ENCODE measurements around the gene USP20.

Gene USP20

GRCh38 chr9:129823935-129824601 lies 11.2 kb upstream of the USP20 start, which contains the start of gene TOR1A:
TOR1A (minus strand) TSS chr9:129824136; CDS start chr9:129824085, 51 bp downstream.
- peak; percentile 90 for DNase-seq (ENCODE audit: low spot score)

- no peak for DNase-seq (ENCODE audit: low spot score)
Measured at GRCh38 chr9:129826344-129826743, 8.9 kb upstream of the USP20 start.

DNA sequence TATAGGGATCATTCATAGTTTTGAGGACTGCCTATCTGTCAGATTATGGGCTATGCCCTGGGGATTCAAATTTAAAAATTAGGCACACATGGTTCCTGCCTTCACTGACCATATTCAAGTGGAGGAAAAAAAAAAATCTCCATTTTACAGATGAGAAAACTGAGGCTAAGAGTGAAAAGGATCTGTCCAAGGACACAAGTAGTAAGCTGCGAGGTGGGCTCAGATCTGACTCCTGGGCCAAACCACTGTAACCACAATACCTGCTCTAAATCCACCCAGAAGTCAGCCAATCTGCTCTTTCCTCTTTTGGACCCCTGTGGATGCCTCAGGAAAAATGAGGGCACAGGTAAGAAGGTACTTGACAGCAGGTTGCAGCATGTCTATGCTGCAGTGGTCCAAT lies 8.5 kb upstream of the USP20 start:
- no peak for DNase-seq (ENCODE audit: low spot score)

DNA sequence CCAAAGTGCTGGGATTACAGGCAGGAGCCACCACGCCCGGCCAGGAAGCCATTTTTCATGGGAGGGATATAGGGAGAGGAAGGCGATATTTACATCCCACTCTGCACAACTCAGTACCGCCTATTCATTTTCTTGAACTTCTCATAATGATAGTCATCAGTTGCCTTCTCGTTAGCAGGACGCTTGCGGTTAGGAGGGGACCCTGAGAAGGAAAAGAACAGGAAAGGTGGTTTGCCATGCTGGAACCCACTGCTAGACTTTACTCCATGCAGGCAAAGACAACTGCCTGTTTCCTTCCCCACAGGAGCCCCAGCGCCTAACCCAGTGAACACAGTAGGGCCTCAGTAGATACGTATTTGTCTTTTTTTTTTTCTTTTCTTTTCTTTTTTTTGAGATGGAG lies 7.2 kb upstream of the USP20 start:
- DNase-seq (ENCODE audit: low spot score) = no peak

DNA sequence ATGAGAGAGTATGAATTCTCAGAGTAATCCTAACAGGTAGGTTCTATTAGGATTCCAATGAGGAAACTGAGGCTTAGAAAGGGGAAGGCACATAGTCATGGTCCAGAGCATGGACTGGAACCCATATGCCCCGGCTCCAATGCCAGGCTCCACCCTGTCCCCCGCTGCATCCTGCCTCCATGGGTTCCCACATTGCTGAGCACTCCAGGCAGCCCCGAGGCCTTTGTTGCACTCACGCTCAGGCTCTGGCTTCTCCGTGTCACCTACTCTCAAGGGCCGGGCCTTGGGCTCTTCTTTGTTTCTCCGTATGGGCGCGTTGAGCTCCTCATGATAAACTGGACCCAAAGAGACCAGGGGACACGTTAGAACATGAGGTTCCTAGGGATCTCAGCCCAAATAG lies 6.3 kb upstream of the USP20 start:
- no peak for DNase-seq (ENCODE audit: low spot score)

- no peak for DNase-seq (ENCODE audit: low spot score)
Measured at GRCh38 chr9:129832982-129833381, 2.3 kb upstream of the USP20 start.

GRCh38 chr9:129834489-129835127 lies 650 bp upstream of the USP20 start:
- DNase-seq (ENCODE audit: low spot score) = peak; percentile 36

GRCh38 chr9:129835860-129836223 lies 584 bp downstream of the USP20 start:
- no peak for DNase-seq (ENCODE audit: low spot score)

GRCh38 chr9:129836311-129837007 lies 1.2 kb downstream of the USP20 start:
- peak; percentile 50 for DNase-seq (ENCODE audit: low spot score)

DNA sequence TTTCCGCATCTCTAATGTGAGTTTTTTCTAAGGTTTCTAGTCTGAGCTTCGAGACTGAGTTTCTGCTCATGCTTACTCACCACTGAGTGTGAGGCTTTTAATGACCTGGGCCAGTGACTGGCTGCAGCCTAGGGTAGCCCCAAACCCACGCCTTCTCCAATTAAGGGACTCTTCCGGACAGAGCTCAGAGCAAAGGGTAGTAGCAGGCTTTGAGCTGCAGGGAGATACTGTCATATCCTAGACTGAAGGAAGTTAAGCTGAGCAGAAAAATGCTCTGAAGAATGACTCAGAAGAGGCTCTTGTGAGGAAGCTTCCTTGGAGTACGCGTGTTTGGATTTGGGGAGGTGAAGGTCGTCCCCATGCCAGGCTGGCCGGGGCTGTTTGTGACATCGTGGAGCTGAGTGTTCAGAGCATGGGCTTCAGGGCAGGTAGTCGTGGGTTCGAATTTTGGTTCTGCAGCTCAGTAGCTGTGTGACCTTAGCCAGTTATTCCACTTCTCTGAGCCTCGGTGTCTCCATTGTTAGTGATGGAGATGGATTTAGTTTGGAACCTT lies 3.5 kb downstream of the USP20 start:
- DNase-seq (ENCODE audit: low spot score) = peak; percentile 14

- no peak for DNase-seq (ENCODE audit: low spot score)
Measured at GRCh38 chr9:129839324-129840023, 4.2 kb downstream of the USP20 start.

DNA sequence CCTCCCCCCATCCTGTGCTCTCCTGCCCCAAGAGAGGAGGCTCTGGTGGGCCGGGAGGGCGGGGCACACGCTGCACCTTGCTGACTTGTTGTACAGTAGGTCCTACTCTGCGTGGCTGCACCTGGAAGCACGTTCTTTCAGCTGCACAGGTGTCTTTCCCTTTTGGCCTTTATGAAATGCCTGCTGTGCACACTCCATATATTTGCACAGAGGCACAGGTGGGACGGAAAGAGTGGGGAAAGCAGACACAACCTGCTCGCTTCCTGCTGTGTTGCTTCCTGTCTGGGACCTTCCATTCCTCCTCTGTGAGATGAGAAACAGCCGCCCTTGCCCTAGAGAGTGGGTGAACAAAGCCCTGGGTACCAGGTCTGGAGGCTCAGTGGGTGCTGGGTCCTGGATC lies 4.8 kb downstream of the USP20 start:
- no peak for DNase-seq (ENCODE audit: low spot score)

GRCh38 chr9:129841071-129841470 lies 5.8 kb downstream of the USP20 start:
- DNase-seq (ENCODE audit: low spot score) = no peak

- DNase-seq (ENCODE audit: low spot score) = no peak
Measured at GRCh38 chr9:129845373-129845772, 10.1 kb downstream of the USP20 start.

- no peak for DNase-seq (ENCODE audit: low spot score)
Measured at GRCh38 chr9:129848712-129849441, 13.6 kb downstream of the USP20 start.

- DNase-seq (ENCODE audit: low spot score) = no peak
Measured at GRCh38 chr9:129849901-129850300, 14.6 kb downstream of the USP20 start.

DNA sequence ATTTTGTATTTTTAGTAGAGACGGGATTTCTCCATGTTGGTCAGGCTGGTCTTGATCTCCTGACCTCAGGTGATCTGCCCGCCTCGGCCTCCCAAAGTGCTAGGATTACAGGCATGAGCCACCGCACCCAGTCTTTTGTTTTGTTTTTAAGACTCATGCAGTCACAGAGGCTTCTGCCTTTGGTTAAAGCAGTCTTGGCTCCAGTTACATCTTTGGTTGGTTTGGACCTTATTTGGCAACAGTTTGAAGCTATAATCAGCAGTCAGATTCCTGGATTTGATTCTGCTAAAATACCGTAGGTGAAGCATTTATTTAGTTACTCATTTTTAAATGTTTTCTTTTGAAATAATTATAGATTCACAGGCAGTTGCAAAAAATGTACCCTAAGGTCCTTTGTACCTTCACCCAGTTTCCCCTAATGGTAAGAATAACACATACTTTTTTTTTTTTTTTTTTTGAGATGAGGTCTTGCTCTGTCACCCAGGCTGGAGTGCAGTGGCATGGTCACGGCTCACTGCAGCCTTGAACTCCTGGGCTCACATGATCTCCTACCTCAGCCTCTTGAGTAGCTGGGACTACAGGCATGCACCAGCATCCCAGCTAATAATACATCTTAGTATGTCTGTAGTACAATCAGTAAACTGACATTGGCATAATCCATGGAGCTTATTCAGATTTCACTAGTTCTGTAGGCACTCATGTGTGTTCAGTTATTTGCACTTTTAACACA lies 15.7 kb downstream of the USP20 start:
- DNase-seq (ENCODE audit: low spot score) = no peak

DNA sequence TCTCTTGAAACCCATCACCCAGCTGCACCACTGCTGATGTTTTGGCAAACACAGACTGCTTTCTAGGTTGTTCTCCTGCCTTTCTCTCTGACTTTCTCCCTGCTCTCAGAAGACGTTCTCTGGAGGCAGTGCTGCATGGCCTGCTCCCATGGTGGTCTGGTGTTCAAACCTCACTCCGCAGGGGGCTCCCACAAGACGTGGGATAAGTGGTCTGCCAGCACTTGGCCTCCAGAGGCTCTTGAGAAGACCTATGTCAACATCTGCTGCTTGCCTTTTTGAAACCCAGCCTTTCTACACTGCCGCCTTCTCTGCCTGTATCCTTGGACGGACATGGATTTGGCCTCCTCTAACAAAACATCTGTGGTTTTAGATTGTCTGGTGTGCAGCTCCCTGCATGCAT lies 16.6 kb downstream of the USP20 start:
- no peak for DNase-seq (ENCODE audit: low spot score)

- no peak for DNase-seq (ENCODE audit: low spot score)
Measured at GRCh38 chr9:129852579-129852978, 17.3 kb downstream of the USP20 start.

- DNase-seq (ENCODE audit: low spot score) = no peak
Measured at GRCh38 chr9:129853614-129854013, 18.4 kb downstream of the USP20 start.

- no peak for DNase-seq (ENCODE audit: low spot score)
Measured at GRCh38 chr9:129854588-129855110, 19.4 kb downstream of the USP20 start.
